Trophoblast cell (in vitro differentiated cells and primary cell): Measurements from ENCODE around the gene ZIK1.

Source experiments
- DNase-seq, 2 donors: peaks; one replicate each; pipeline ENCODE4 v3.0.0-alpha.2; 2016
- H2AFZ ChIP-seq: 2 replicates; pipeline ENCODE4 v1.6.1; 2013; ENCODE audit warnings: low read length, moderate library complexity, mild to moderate bottlenecking; ENCODE audit not compliant: insufficient read depth, poor library complexity
- H2AK5ac ChIP-seq: 2 replicates; pipeline ENCODE4 v1.6.1; 2013; ENCODE audit warnings: mild to moderate bottlenecking, low read length
- H2BK120ac ChIP-seq: 2 replicates; pipeline ENCODE4 v1.6.1; 2013; ENCODE audit warnings: low read length, mild to moderate bottlenecking, moderate library complexity; ENCODE audit not compliant: insufficient read depth, poor library complexity
- H2BK12ac ChIP-seq: 2 replicates; pipeline ENCODE4 v1.6.1; 2013; ENCODE audit warnings: mild to moderate bottlenecking, low read length, moderate library complexity
- H2BK5ac ChIP-seq: 2 replicates; pipeline ENCODE4 v1.6.1; 2013; ENCODE audit warnings: low read length, low read depth, moderate library complexity, mild to moderate bottlenecking; ENCODE audit not compliant: poor library complexity
- H3K14ac ChIP-seq: 2 replicates; pipeline ENCODE4 v1.6.1; 2013; ENCODE audit warnings: mild to moderate bottlenecking, low read length
- H3K18ac ChIP-seq: 2 replicates; pipeline ENCODE4 v1.6.1; 2013; ENCODE audit warnings: mild to moderate bottlenecking, low read length
- H3K23ac ChIP-seq: 2 replicates; pipeline ENCODE4 v1.6.1; 2013; ENCODE audit warnings: low read length
- H3K27ac ChIP-seq: 2 replicates; pipeline ENCODE4 v1.5.1; 2013; ENCODE audit warnings: low read depth, mild to moderate bottlenecking, inconsistent platforms, low read length, moderate library complexity
- H3K27me3 ChIP-seq: 2 replicates; pipeline ENCODE4 v1.6.1; 2013; ENCODE audit warnings: inconsistent platforms, mild to moderate bottlenecking, low read length, moderate library complexity; ENCODE audit not compliant: insufficient read depth
- H3K36me3 ChIP-seq, 2 experiments: 1 replicate in 1 of 2; 2 replicates in 1 of 2; pipeline ENCODE4 v1.6.1; 2013; ENCODE audit warnings: low read length in 2 of 2, mild to moderate bottlenecking in 2 of 2, moderate library complexity in 1 of 2; ENCODE audit not compliant: insufficient read depth in 2 of 2, control insufficient read depth in 1 of 2
- H3K4ac ChIP-seq: 2 replicates; pipeline ENCODE4 v1.6.1; 2013; ENCODE audit warnings: low read depth, mild to moderate bottlenecking, low read length, moderate library complexity
- H3K4me1 ChIP-seq, 2 experiments: 1 replicate in 1 of 2; 2 replicates in 1 of 2; pipeline ENCODE4 v1.6.1; 2013; ENCODE audit warnings: low read length in 2 of 2, mild to moderate bottlenecking in 2 of 2, moderate library complexity in 1 of 2; ENCODE audit not compliant: insufficient read depth in 2 of 2, control insufficient read depth in 1 of 2
- H3K4me2 ChIP-seq: 2 replicates; pipeline ENCODE4 v1.6.1; 2013; ENCODE audit warnings: inconsistent platforms, mild to moderate bottlenecking, low read length, moderate library complexity
- H3K4me3 ChIP-seq: 2 replicates; pipeline ENCODE4 v1.5.1; 2013; ENCODE audit warnings: mild to moderate bottlenecking, low read depth, low read length, inconsistent platforms
- H3K79me1 ChIP-seq: one replicate; pipeline ENCODE4 v1.6.1; 2013; ENCODE audit warnings: low read length
- H3K79me2 ChIP-seq: 2 replicates; pipeline ENCODE4 v1.6.1; 2013; ENCODE audit warnings: low read length, mild to moderate bottlenecking; ENCODE audit not compliant: control insufficient read depth, insufficient read depth, poor library complexity
- H3K9ac ChIP-seq: 2 replicates; pipeline ENCODE4 v1.6.1; 2013; ENCODE audit warnings: mild to moderate bottlenecking, low read length
- H3K9me3 ChIP-seq: 2 replicates; pipeline ENCODE4 v1.6.1; 2013; ENCODE audit warnings: low read depth, mild to moderate bottlenecking, control low read depth, inconsistent platforms, low read length; ENCODE audit not compliant: insufficient read depth
- H4K12ac ChIP-seq: 2 replicates; pipeline ENCODE4 v1.6.1; 2013; ENCODE audit warnings: low read depth, mild to moderate bottlenecking, low read length, moderate library complexity
- H4K8ac ChIP-seq: 2 replicates; pipeline ENCODE4 v1.6.1; 2013; ENCODE audit warnings: low read depth, mild to moderate bottlenecking, low read length, moderate library complexity
- H4K91ac ChIP-seq: one replicate; pipeline ENCODE4 v1.6.1; 2013; ENCODE audit warnings: low read depth, mild to moderate bottlenecking, low read length, moderate library complexity
- WGBS: extraction: QIAGEN DNeasy Blood & Tissue Kit; methylation state at CpG from one replicate; pipeline ENCODE4 v1.1.7; 2013; ENCODE audit warnings: missing lambda C conversion rate; ENCODE audit not compliant: insufficient read length, insufficient coverage; ENCODE audit errors: extremely low coverage; 5-methylcytosine and 5-hydroxymethylcytosine counted together

Gene ZIK1

DNA sequence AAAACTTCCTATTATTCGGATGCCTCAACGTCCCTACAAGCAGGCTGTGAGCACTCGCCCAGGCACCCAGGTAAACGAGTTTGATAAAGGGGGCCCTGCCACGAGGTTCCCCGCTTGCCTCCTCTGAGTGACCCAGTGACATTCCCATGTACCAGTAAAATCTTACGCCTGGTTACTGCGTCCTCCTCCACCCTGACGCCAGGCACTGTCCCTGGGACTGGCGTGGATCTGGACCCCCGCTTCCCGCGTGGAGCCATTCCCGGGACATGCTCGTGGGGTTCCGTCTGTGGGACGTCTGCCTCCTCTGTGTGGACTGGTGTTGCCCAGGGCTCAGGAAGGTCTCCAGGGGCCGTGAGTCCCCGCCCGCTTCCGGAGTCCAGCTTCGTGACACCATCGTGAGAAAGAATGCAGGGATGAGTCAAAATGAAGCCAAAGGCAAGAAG is 23.9 kb upstream of the ZIK1 start:
- H3K79me2 ChIP-seq, result peaks cover 5% of the 10 kb centered on the region
- H2BK5ac ChIP-seq, result no peak overlapping the region
- WGBS, result no CpG with 5 or more reads among the region's 23 CpGs
- H3K79me1 ChIP-seq, result peaks cover 5% of the 10 kb centered on the region
- no peak overlapping the region for H2BK120ac ChIP-seq
- peaks cover 5 to 11% of the 10 kb centered on the region in 2 experiments for H3K36me3 ChIP-seq
- peaks cover 2 to 7% of the 10 kb centered on the region in 2 experiments for H3K4me1 ChIP-seq
- H3K4me2 ChIP-seq, result peak overlapping the region; percentile 63
- peak overlapping the region; percentile 37 for H2AFZ ChIP-seq
- no peak overlapping the region for H2BK12ac ChIP-seq
- no peak overlapping the region for H3K23ac ChIP-seq
- H3K18ac ChIP-seq, result no peak overlapping the region
- H4K12ac ChIP-seq, result no peak overlapping the region
- H3K4ac ChIP-seq, result no peak overlapping the region
- peak; percentile 88 to 92 for DNase-seq
- H3K14ac ChIP-seq, result no peak overlapping the region
- H3K27ac ChIP-seq, result no peak overlapping the region
- no peaks in the 10 kb centered on the region for H3K27me3 ChIP-seq
- no peak overlapping the region for H4K8ac ChIP-seq
- no peak overlapping the region for H3K4me3 ChIP-seq
- H2AK5ac ChIP-seq, result no peak overlapping the region
- no peak overlapping the region for H3K9ac ChIP-seq
- H3K9me3 ChIP-seq, result peaks cover 10% of the 10 kb centered on the region
- no peak overlapping the region for H4K91ac ChIP-seq

DNA sequence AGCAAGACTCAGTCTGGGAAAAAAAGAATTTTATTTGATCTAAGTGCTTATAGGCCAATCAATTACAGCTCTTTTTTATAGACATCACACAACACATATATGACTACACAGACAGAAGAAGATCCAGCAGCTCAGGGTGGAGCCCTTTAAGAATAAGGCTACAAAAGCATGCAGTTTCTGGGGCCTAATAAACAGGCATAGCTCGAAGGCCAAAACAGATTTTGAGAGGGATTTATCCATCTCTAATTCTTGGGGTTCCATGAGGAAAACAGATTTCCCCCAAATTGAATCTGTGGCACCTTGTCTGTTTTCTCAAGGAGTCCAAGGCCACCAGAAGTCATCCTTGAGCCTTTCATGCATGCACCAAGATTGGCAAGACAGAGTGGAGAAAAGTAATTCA is 20.4 kb upstream of the ZIK1 start:
- DNase-seq, result no peak
- H3K36me3 ChIP-seq, result no peaks in the 10 kb centered on the region
- no peak overlapping the region for H2AK5ac ChIP-seq
- no CpG with 5 or more reads among the region's 1 CpG for WGBS
- H3K27me3 ChIP-seq, result no peaks in the 10 kb centered on the region
- no peak overlapping the region for H3K27ac ChIP-seq
- H3K18ac ChIP-seq, result no peak overlapping the region
- peaks cover 18% of the 10 kb centered on the region for H3K9me3 ChIP-seq
- H2BK5ac ChIP-seq, result no peak overlapping the region
- peaks cover 5% of the 10 kb centered on the region for H3K79me2 ChIP-seq
- H4K91ac ChIP-seq, result no peak overlapping the region
- no peak overlapping the region for H3K14ac ChIP-seq
- H3K4ac ChIP-seq, result no peak overlapping the region
- H3K4me3 ChIP-seq, result no peak overlapping the region
- no peak overlapping the region for H3K9ac ChIP-seq
- no peak overlapping the region for H4K12ac ChIP-seq
- H3K4me2 ChIP-seq, result no peak overlapping the region
- no peak overlapping the region for H2AFZ ChIP-seq
- H2BK120ac ChIP-seq, result no peak overlapping the region
- H4K8ac ChIP-seq, result no peak overlapping the region
- no peak overlapping the region for H2BK12ac ChIP-seq
- peaks cover 5% of the 10 kb centered on the region for H3K79me1 ChIP-seq
- H3K4me1 ChIP-seq, result peaks cover 1 to 2% of the 10 kb centered on the region in 2 experiments
- no peak overlapping the region for H3K23ac ChIP-seq

DNA sequence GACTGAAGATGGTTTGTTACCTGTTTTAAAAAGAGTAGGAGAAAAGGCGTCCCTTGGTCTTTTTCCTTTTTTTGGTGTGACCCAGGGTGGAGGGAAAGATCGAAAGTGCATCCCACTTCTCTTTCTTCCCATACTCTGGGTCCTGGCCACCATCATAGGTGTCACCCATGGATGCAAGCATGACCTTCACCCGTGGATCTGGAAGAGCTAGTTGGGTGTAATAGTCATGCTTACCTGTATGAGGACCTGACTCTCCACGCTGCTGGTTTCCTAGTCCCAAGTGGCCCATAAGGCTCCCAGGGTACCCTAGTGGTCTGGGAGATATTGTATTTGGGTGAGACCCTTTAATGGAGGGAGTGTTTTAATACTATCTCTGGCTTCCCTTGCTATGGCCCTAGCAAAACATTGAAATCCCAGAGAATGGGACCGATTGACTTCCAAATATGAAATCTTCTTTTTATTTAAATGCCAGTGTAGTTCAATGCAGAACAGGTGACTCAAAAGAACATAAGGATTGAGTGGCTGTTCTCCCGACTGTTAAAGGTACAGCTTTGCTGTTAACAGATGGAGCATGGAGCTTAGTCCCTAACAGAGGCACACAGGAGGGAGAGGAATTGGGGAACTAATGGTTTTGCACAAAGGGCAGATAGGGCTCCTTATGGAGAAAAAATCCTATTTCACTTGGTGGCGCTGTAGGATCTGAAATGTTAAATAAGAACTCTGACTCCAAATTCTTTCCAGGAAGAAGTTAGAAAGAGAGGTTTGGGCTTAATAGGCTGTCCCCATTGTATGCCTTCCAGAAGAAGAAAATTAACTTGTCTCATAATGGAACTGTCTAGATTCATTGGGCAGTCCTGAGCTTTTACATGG is 17.3 kb upstream of the ZIK1 start:
- WGBS, result no CpG with 5 or more reads among the region's 7 CpGs
- H3K79me2 ChIP-seq, result no peaks in the 10 kb centered on the region
- H3K79me1 ChIP-seq, result no peaks in the 10 kb centered on the region
- H3K9ac ChIP-seq, result no peak overlapping the region
- H3K27ac ChIP-seq, result no peak overlapping the region
- no peak overlapping the region for H2BK120ac ChIP-seq
- H2AFZ ChIP-seq, result no peak overlapping the region
- H3K4ac ChIP-seq, result no peak overlapping the region
- H3K27me3 ChIP-seq, result no peaks in the 10 kb centered on the region
- H3K36me3 ChIP-seq, result peaks cover 2 to 5% of the 10 kb centered on the region in 2 experiments
- no peak overlapping the region for H3K4me2 ChIP-seq
- no peak overlapping the region for H2BK5ac ChIP-seq
- H4K12ac ChIP-seq, result no peak overlapping the region
- H3K9me3 ChIP-seq, result peaks cover 34% of the 10 kb centered on the region
- H4K91ac ChIP-seq, result no peak overlapping the region
- DNase-seq, result no peak
- no peaks in the 10 kb centered on the region for H3K4me1 ChIP-seq
- H3K14ac ChIP-seq, result no peak overlapping the region
- H2BK12ac ChIP-seq, result no peak overlapping the region
- H2AK5ac ChIP-seq, result no peak overlapping the region
- H3K4me3 ChIP-seq, result no peak overlapping the region
- no peak overlapping the region for H4K8ac ChIP-seq
- no peak overlapping the region for H3K18ac ChIP-seq
- H3K23ac ChIP-seq, result no peak overlapping the region

DNA sequence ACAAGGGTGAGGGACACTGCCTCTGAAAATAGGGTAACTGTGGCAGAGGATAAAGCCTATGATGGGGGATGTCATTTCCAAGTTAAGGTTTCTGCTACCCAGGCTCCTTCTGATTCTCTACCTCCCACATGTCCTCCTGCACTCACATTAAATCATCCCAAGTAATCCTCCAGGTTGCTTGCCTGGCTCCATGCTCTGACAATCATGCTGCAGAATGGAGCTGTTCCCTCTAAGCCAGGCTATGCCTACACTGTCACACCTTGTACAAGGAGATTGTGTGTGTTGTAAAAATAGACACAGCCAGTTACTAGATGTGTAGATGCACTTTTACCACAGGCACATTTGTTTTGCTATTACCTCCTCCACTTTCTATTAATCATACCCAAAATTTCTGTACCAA is 13.2 kb upstream of the ZIK1 start:
- no peak overlapping the region for H3K18ac ChIP-seq
- no peak overlapping the region for H2BK120ac ChIP-seq
- no peaks in the 10 kb centered on the region for H3K79me2 ChIP-seq
- no peaks in the 10 kb centered on the region for H3K79me1 ChIP-seq
- no peak overlapping the region for H3K14ac ChIP-seq
- no peak overlapping the region for H4K8ac ChIP-seq
- no peak for DNase-seq
- no peak overlapping the region for H2BK5ac ChIP-seq
- no peak overlapping the region for H3K4me3 ChIP-seq
- H3K4ac ChIP-seq, result no peak overlapping the region
- H4K91ac ChIP-seq, result no peak overlapping the region
- H3K27me3 ChIP-seq, result no peaks in the 10 kb centered on the region
- H2BK12ac ChIP-seq, result no peak overlapping the region
- H3K27ac ChIP-seq, result no peak overlapping the region
- H3K4me1 ChIP-seq, result no peaks in the 10 kb centered on the region
- H3K23ac ChIP-seq, result no peak overlapping the region
- no peak overlapping the region for H2AFZ ChIP-seq
- H4K12ac ChIP-seq, result no peak overlapping the region
- no peak overlapping the region for H2AK5ac ChIP-seq
- peaks cover 23 to 45% of the 10 kb centered on the region in 2 experiments for H3K36me3 ChIP-seq
- peaks cover 59% of the 10 kb centered on the region for H3K9me3 ChIP-seq
- no peak overlapping the region for H3K9ac ChIP-seq
- no peak overlapping the region for H3K4me2 ChIP-seq
